Panc1 (cell line): Measurements from ENCODE around the gene TMEM25. TPM values are rescaled to one million over a fixed set of nuclear protein-coding genes. Genes with fewer than 3 reads are reported as not detected.

Source experiments
- ATAC-seq: fragments of 200-7000 bp; cut with Tn5 transposase; 2 replicates; pipeline ENCODE4 v1.9.1; 2020; ENCODE audit warnings: mild to moderate bottlenecking, moderate library complexity
- BruUV-seq: library from RNA; stranded (reverse); fragments of 400-500 nt; replicated peaks from 2 replicates; lab custom pipeline; 2021; lab: Mats Ljungman, UMichigan
- CTCF ChIA-PET: fragments of 300-600 bp; sonication (Branson Sonifier 250); formaldehyde crosslinking; loops from one replicate; lab custom pipeline; 2022; ENCODE audit warnings: antibody characterized with exemption; lab: Charles Lee
- POLR2A ChIA-PET: fragments of 300-600 bp; sonication (Branson Sonifier 250); formaldehyde crosslinking; loops from one replicate; lab custom pipeline; 2022; ENCODE audit warnings: antibody characterized with exemption; lab: Charles Lee
- DNase-seq: peaks from one replicate; pipeline ENCODE4 v3.0.0-alpha.2; 2010; ENCODE audit warnings: low read depth, low spot score
- H3K27ac ChIP-seq: 2 replicates; pipeline ENCODE4 v1.5.1; 2011; ENCODE audit warnings: mild to moderate bottlenecking, low read length, inconsistent platforms
- H3K27me3 ChIP-seq: fragments of 200-500 bp; sonication (Bioruptor generic); 2 replicates; pipeline ENCODE4 v1.6.0; 2014; ENCODE audit warnings: low read length, inconsistent platforms; ENCODE audit not compliant: control insufficient read depth, insufficient read depth
- H3K36me3 ChIP-seq: fragments of 200-500 bp; sonication (Bioruptor generic); 2 replicates; pipeline ENCODE4 v1.5.1; 2014; ENCODE audit warnings: inconsistent platforms, mild to moderate bottlenecking, low read length, moderate library complexity; ENCODE audit not compliant: control insufficient read depth, insufficient read depth
- H3K4me1 ChIP-seq: 2 replicates; pipeline ENCODE4 v1.5.1; 2011; ENCODE audit warnings: inconsistent platforms, mild to moderate bottlenecking, low read length, moderate library complexity; ENCODE audit not compliant: control insufficient read depth, insufficient read depth
- H3K4me3 ChIP-seq, 2 experiments: 2 replicates each; pipeline ENCODE4 v1.5.1; 2011 to 2012; ENCODE audit warnings: low read depth in 2 of 2, low read length in 2 of 2, mild to moderate bottlenecking in 2 of 2, inconsistent platforms in 1 of 2, moderate library complexity in 1 of 2
- H3K9me3 ChIP-seq: fragments of 200-500 bp; sonication (Bioruptor generic); 2 replicates; pipeline ENCODE4 v1.5.1; 2014; ENCODE audit warnings: low read depth, mild to moderate bottlenecking, inconsistent platforms, low read length, moderate library complexity; ENCODE audit not compliant: control insufficient read depth, insufficient read depth
- POLR2AphosphoS5 ChIP-seq: IDR thresholded peaks from 2 replicates; pipeline ENCODE4 v1.6.1; 2012; ENCODE audit warnings: mild to moderate bottlenecking, low read depth, low read length, moderate library complexity
- SIN3A ChIP-seq: IDR thresholded peaks from 2 replicates; pipeline ENCODE4 v1.6.1; 2012; ENCODE audit warnings: low read depth, mild to moderate bottlenecking, low read length, moderate library complexity, borderline replicate concordance; ENCODE audit not compliant: insufficient read depth
- TCF7L2 ChIP-seq: IDR thresholded peaks from 2 replicates; pipeline ENCODE4 v1.6.1; 2011; ENCODE audit warnings: mild to moderate bottlenecking, low read depth, low read length, inconsistent platforms
- in situ Hi-C: cut with HindIII; loops from 2 replicates; pipeline ENCODE4 v1.10.0; 2016; ENCODE audit warnings: low sequenced_read_pairs, low pct_unique_long_range_greater_than_20kb
- intact Hi-C: fragments of 100-400 bp; cut with micrococcal nuclease; formaldehyde crosslinking; loops from one replicate; pipeline ENCODE4 v1.10.0; 2022; ENCODE audit not compliant: unreplicated experiment
- total RNA-seq: library from RNA; stranded (reverse); gene quantifications from one replicate; pipeline ENCODE4 v1.2.1, GENCODE V29; 2021; ENCODE audit not compliant: unreplicated experiment
- TF ChIP-seq, protein P1 (sequence below), 2 experiments: IDR thresholded peaks; 2 replicates each; pipeline ENCODE4 v1.6.1; 2011 to 2012; ENCODE audit warnings: low read depth in 2 of 2, control low read depth in 1 of 2, low read length in 1 of 2, mild to moderate bottlenecking in 1 of 2, moderate library complexity in 1 of 2; ENCODE audit not compliant: insufficient read depth in 1 of 2
- TF ChIP-seq, protein P2 (sequence below): fragments of 450-650 bp; IDR thresholded peaks from 2 replicates; pipeline ENCODE4 v1.5.1; 2017; ENCODE audit warnings: mild to moderate bottlenecking

The TMEM25 gene
- total RNA-seq, 1 experiment from 2014 or later = 6.7 TPM

DNA sequence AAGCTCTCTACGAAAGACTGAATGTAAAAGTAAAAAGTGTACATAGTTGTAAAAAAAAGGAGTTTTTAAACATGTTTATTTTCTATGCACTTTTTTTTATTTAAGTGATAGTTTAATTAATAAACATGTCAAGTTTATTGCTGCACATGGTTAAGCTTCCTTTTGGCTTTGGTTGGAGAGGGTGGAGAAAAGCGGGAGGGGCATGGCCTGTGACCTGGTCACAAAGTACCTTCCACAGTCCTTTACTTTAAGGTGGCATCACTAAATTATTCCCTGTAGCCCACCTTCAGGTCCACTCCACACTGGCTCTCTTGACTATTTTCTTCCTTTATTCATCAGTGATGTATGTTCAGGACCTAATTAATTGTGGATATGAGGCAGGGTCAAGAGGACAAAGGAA lies 4.3 kb upstream of the TMEM25 start:
- Histone ChIP-seq H3K27me3 (no peaks in the 10 kb centered on the region), H3K27ac (no peak overlapping the region), H3K36me3 (peaks cover 20% of the 10 kb centered on the region), H3K4me3 (no peak overlapping the region), H3K9me3 (no peaks in the 10 kb centered on the region), H3K4me1 (peaks cover 21% of the 10 kb centered on the region)
- no TSS peak for BruUV-seq
- no peak for ATAC-seq
- ChIA-PET POLR2A (no interaction called here), CTCF (no interaction called here)
- DNase-seq = no peak
- in situ Hi-C loops = loop anchor here (5.0 kb wide), 1 partner anchor 51 kb away; no protein-coding TSS in a partner anchor
- intact Hi-C loops = no loop called here
- TF ChIP-seq TCF7L2 (no peak), SIN3A (no peak), POLR2AphosphoS5 (no peak)
- TF ChIP-seq, protein P1, sequence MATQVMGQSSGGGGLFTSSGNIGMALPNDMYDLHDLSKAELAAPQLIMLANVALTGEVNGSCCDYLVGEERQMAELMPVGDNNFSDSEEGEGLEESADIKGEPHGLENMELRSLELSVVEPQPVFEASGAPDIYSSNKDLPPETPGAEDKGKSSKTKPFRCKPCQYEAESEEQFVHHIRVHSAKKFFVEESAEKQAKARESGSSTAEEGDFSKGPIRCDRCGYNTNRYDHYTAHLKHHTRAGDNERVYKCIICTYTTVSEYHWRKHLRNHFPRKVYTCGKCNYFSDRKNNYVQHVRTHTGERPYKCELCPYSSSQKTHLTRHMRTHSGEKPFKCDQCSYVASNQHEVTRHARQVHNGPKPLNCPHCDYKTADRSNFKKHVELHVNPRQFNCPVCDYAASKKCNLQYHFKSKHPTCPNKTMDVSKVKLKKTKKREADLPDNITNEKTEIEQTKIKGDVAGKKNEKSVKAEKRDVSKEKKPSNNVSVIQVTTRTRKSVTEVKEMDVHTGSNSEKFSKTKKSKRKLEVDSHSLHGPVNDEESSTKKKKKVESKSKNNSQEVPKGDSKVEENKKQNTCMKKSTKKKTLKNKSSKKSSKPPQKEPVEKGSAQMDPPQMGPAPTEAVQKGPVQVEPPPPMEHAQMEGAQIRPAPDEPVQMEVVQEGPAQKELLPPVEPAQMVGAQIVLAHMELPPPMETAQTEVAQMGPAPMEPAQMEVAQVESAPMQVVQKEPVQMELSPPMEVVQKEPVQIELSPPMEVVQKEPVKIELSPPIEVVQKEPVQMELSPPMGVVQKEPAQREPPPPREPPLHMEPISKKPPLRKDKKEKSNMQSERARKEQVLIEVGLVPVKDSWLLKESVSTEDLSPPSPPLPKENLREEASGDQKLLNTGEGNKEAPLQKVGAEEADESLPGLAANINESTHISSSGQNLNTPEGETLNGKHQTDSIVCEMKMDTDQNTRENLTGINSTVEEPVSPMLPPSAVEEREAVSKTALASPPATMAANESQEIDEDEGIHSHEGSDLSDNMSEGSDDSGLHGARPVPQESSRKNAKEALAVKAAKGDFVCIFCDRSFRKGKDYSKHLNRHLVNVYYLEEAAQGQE (IDR thresholded peaks at IDR 0.05; ENCODE audit: insufficient read depth in 1 of 2, low read depth in 2 of 2, low read length in 1 of 2) = no peak
- TF ChIP-seq, protein P2, sequence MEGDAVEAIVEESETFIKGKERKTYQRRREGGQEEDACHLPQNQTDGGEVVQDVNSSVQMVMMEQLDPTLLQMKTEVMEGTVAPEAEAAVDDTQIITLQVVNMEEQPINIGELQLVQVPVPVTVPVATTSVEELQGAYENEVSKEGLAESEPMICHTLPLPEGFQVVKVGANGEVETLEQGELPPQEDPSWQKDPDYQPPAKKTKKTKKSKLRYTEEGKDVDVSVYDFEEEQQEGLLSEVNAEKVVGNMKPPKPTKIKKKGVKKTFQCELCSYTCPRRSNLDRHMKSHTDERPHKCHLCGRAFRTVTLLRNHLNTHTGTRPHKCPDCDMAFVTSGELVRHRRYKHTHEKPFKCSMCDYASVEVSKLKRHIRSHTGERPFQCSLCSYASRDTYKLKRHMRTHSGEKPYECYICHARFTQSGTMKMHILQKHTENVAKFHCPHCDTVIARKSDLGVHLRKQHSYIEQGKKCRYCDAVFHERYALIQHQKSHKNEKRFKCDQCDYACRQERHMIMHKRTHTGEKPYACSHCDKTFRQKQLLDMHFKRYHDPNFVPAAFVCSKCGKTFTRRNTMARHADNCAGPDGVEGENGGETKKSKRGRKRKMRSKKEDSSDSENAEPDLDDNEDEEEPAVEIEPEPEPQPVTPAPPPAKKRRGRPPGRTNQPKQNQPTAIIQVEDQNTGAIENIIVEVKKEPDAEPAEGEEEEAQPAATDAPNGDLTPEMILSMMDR = no peak

DNA sequence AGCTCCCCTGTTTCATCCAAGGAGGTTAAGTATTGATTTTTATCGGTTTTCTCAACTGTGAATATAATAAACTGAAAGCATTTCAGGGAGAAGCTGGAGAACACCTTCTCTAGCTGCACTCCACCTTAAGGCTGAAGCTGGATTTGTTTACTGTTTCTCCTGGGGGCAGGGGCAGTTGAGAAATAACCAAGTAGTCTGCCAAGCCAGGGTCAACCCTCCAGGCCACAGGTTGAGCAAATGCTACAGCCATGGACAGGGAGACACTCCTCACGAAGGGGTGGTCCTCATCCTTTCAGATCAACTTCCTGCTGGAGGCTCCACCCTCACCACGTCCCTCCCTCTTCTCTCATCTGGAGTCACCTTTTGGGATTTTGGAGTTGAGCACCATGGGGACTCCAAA lies 3.9 kb upstream of the TMEM25 start, which contains the start of gene TTC36:
TTC36 (plus strand) TSS at position 366 of the 400 bp plus-strand sequence; CDS start at position 387, 21 bp downstream.
- intact Hi-C loops (no loop called here), in situ Hi-C loops (loop anchor here (5.0 kb wide), 1 partner anchor 50 kb away; no protein-coding TSS in a partner anchor)
- no TSS peak for BruUV-seq

More for the DNA sequence above, 3.9 kb upstream of the TMEM25 start, which contains the start of gene TTC36:
- ATAC-seq (no peak), DNase-seq (no peak)
- TF ChIP-seq, protein P2 = no peak
- TF ChIP-seq, protein P1 (IDR thresholded peaks at IDR 0.05; ENCODE audit: insufficient read depth in 1 of 2, low read depth in 2 of 2, low read length in 1 of 2) = no peak
- TF ChIP-seq SIN3A (no peak), POLR2AphosphoS5 (no peak; the same call in 1 of the 2 replicates), TCF7L2 (no peak)
- peaks cover 21% of the 10 kb centered on the region for H3K4me1 ChIP-seq
- CTCF ChIA-PET = no interaction called here
- H3K27ac ChIP-seq = no peak within 1 kb of the TSS
- H3K27me3 ChIP-seq = no peaks in the 10 kb centered on the region
- H3K36me3 ChIP-seq = peaks cover 16% of the 10 kb centered on the region
- no peaks in the 10 kb centered on the region for H3K9me3 ChIP-seq
- POLR2A ChIA-PET = no interaction called here
- no peak within 1 kb of the TSS for H3K4me3 ChIP-seq
